ENCODE results near the gene MREG.
"Not testable (repeated sequence)": the region's sequence is repeated elsewhere in the genome, so short reads cannot be mapped to it uniquely, and the experiment has no call there.

The MREG gene

GRCh38 chr2:216012133-216012829 is 1.1 kb downstream of the MREG start:
- peak overlapping the region; percentile 68 for H3K27ac ChIP-seq
- TF ChIP-seq CTCF (conservative IDR thresholded peaks at IDR 0.05): no peak
- no peak for TF ChIP-seq ZFX (IDR thresholded peaks at IDR 0.05)

- not testable (repeated sequence) for H3K27ac ChIP-seq
These were observed 4.1 kb downstream of the MREG start for GRCh38 chr2:216009215-216009614.

- no peak overlapping the region for H3K27ac ChIP-seq
- no peak for TF ChIP-seq ZFX (IDR thresholded peaks at IDR 0.05)
- 0 out of 2 replicates have a peak, but pooled peaks have one; percentile 4 for TF ChIP-seq CTCF (conservative IDR thresholded peaks at IDR 0.05)
These were observed 5.0 kb downstream of the MREG start for GRCh38 chr2:216008387-216008786.

- H3K27ac ChIP-seq: no peak overlapping the region
- TF ChIP-seq ZFX (IDR thresholded peaks at IDR 0.05) (no peak), CTCF (conservative IDR thresholded peaks at IDR 0.05) (no peak)
These were observed 7.1 kb downstream of the MREG start for GRCh38 chr2:216006164-216006663.

GRCh38 chr2:216004697-216005283 is 8.6 kb downstream of the MREG start:
- H3K27ac ChIP-seq: no peak overlapping the region
- no peak for TF ChIP-seq ZFX (IDR thresholded peaks at IDR 0.05)
- no peak for TF ChIP-seq CTCF (conservative IDR thresholded peaks at IDR 0.05)

GRCh38 chr2:216003876-216004696 is 9.3 kb downstream of the MREG start:
- no peak overlapping the region for H3K27ac ChIP-seq
- no peak for TF ChIP-seq CTCF (conservative IDR thresholded peaks at IDR 0.05)
- no peak for TF ChIP-seq ZFX (IDR thresholded peaks at IDR 0.05)

- no peak overlapping the region for H3K27ac ChIP-seq
- TF ChIP-seq CTCF (conservative IDR thresholded peaks at IDR 0.05) (no peak), ZFX (IDR thresholded peaks at IDR 0.05) (no peak)
These were observed 10.7 kb downstream of the MREG start for GRCh38 chr2:216002693-216003092.

Data from C4-2B (cell line).